ACHN (cell line): Measurements from ENCODE around the gene PHF14.

Experiments
- DNase-seq: peaks from one replicate; pipeline ENCODE4 v3.0.0-alpha.2; 2015
- in situ Hi-C: cut with HindIII; loops from 2 replicates; pipeline ENCODE4 v1.10.0; 2017; ENCODE audit warnings: low sequenced_read_pairs, low pct_ligation_motif_present, low pct_unique_long_range_greater_than_20kb

The PHF14 gene

GRCh38 chr7:11077816-11078215 lies 104.1 kb downstream of the PHF14 start:
- DNase-seq: no peak
- in situ Hi-C loops: no loop called here

GRCh38 chr7:11078247-11078834 lies 104.7 kb downstream of the PHF14 start:
- no peak for DNase-seq
- in situ Hi-C loops: no loop called here

GRCh38 chr7:11079907-11080306 lies 106.2 kb downstream of the PHF14 start:
- in situ Hi-C loops: no loop called here
- DNase-seq: no peak

GRCh38 chr7:11082121-11082520 lies 108.4 kb downstream of the PHF14 start:
- no peak for DNase-seq
- in situ Hi-C loops: no loop called here

GRCh38 chr7:11082552-11083213 lies 109.0 kb downstream of the PHF14 start:
- in situ Hi-C loops: no loop called here
- peak; percentile 55 for DNase-seq

- DNase-seq: no peak
- in situ Hi-C loops: no loop called here
These were observed 109.5 kb downstream of the PHF14 start for GRCh38 chr7:11083214-11083568.

- in situ Hi-C loops: no loop called here
These were observed 130.9 kb downstream of the PHF14 start for GRCh38 chr7:11104578-11104977.

GRCh38 chr7:11109659-11110058 lies 136.0 kb downstream of the PHF14 start:
- in situ Hi-C loops: no loop called here
- DNase-seq: no peak

More at GRCh38 chr7:11104578-11104977, 130.9 kb downstream of the PHF14 start:
- DNase-seq: no peak

GRCh38 chr7:11120068-11120664 lies 146.5 kb downstream of the PHF14 start:
- in situ Hi-C loops: no loop called here
- no peak for DNase-seq

- in situ Hi-C loops: no loop called here
These were observed 147.1 kb downstream of the PHF14 start for GRCh38 chr7:11120675-11121220.

GRCh38 chr7:11124856-11125559 lies 151.3 kb downstream of the PHF14 start:
- in situ Hi-C loops: no loop called here
- DNase-seq: no peak

More at GRCh38 chr7:11120675-11121220, 147.1 kb downstream of the PHF14 start:
- DNase-seq: no peak

GRCh38 chr7:11127114-11127785 lies 153.6 kb downstream of the PHF14 start:
- in situ Hi-C loops: no loop called here
- no peak for DNase-seq

- DNase-seq: no peak
These were observed 154.3 kb downstream of the PHF14 start for GRCh38 chr7:11127988-11128387.

GRCh38 chr7:11128498-11128897 lies 154.8 kb downstream of the PHF14 start:
- in situ Hi-C loops: no loop called here

More at GRCh38 chr7:11127988-11128387, 154.3 kb downstream of the PHF14 start:
- in situ Hi-C loops: no loop called here

GRCh38 chr7:11130012-11130411 lies 156.3 kb downstream of the PHF14 start:
- DNase-seq: no peak
- in situ Hi-C loops: no loop called here

More at GRCh38 chr7:11128498-11128897, 154.8 kb downstream of the PHF14 start:
- no peak for DNase-seq

GRCh38 chr7:11130601-11131000 lies 156.9 kb downstream of the PHF14 start:
- DNase-seq: no peak
- in situ Hi-C loops: no loop called here

GRCh38 chr7:11133436-11133959 lies 159.8 kb downstream of the PHF14 start:
- no peak for DNase-seq
- in situ Hi-C loops: no loop called here

GRCh38 chr7:11135573-11135972 lies 161.9 kb downstream of the PHF14 start:
- no peak for DNase-seq
- in situ Hi-C loops: no loop called here
